ENCODE data around the gene SLC7A14.

The SLC7A14 gene

GRCh38 chr3:170432416-170432815 lies 153.5 kb downstream of the SLC7A14 start:
- TF ChIP-seq, protein P1, sequence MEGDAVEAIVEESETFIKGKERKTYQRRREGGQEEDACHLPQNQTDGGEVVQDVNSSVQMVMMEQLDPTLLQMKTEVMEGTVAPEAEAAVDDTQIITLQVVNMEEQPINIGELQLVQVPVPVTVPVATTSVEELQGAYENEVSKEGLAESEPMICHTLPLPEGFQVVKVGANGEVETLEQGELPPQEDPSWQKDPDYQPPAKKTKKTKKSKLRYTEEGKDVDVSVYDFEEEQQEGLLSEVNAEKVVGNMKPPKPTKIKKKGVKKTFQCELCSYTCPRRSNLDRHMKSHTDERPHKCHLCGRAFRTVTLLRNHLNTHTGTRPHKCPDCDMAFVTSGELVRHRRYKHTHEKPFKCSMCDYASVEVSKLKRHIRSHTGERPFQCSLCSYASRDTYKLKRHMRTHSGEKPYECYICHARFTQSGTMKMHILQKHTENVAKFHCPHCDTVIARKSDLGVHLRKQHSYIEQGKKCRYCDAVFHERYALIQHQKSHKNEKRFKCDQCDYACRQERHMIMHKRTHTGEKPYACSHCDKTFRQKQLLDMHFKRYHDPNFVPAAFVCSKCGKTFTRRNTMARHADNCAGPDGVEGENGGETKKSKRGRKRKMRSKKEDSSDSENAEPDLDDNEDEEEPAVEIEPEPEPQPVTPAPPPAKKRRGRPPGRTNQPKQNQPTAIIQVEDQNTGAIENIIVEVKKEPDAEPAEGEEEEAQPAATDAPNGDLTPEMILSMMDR (IDR thresholded peaks at IDR 0.05) = no peak

DNA sequence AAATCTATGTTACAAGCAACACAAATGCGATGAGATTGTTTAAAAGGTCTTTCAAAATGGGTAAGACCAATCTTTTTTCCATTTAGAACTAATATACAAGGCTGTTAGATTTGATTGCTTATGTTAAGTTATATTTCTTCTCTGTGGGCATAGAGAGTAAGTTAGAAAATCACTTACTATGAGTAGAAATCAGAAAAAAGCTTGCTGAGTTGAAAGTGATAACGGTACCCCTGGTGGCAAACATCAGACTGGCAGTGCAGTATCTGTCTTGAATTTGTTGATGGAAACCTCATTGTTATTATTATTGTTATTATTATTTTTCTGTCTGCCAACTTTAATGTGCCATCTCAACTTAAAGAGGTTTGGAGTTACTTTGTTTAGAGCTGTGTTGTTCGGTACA lies 154.8 kb downstream of the SLC7A14 start:
- TF ChIP-seq, protein P1 (IDR thresholded peaks at IDR 0.05) = no peak

- TF ChIP-seq, protein P1 (IDR thresholded peaks at IDR 0.05) = no peak
These were observed 156.8 kb downstream of the SLC7A14 start for GRCh38 chr3:170429050-170429449.

DNA sequence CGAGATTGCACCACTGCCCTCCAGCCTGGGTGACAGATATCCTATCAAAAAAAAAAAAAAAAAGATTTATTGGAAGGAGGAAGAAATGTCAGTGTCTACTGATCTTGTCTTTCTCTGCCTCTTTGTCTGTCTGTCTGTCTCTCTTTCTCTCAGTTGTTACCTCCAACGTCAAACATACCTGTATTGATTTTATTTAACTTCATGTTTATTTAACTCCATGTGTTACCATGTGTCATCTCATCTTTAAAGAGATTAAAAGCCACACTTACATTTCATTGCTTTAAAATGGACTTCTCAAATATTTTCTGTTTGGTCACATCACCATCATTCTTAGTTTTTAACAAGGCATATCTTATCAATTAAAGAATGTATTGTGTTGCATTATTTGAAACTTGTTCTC lies 157.8 kb downstream of the SLC7A14 start:
- TF ChIP-seq, protein P1 (IDR thresholded peaks at IDR 0.05) = no peak

DNA sequence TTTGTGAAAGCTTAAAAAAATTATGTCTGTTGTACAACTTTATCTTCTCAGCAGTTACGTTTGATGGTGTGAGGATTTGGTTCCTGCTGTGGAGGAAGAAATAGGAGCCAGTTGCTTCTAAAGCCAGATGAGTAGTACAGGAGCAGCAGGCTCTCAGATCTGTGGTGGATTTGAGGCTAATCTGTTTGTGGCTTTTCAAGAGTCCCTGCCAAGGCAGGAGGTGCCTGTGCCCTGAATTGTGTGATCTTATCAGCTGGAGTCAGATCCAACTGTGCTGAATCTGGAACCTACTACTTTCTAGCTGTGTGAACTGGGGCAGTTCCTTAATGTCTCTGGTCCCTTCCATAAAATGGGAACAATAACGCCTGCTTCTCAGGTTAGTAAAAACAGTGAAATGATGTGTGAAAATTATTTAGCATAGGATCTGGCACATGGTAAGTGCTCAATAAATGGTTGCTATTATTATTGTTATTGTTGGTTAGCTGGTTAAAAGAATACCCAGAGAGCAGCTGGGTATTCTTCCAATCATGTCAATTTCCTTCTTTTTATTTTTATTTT lies 159.6 kb downstream of the SLC7A14 start:
- TF ChIP-seq, protein P1 (IDR thresholded peaks at IDR 0.05) = no peak

DNA sequence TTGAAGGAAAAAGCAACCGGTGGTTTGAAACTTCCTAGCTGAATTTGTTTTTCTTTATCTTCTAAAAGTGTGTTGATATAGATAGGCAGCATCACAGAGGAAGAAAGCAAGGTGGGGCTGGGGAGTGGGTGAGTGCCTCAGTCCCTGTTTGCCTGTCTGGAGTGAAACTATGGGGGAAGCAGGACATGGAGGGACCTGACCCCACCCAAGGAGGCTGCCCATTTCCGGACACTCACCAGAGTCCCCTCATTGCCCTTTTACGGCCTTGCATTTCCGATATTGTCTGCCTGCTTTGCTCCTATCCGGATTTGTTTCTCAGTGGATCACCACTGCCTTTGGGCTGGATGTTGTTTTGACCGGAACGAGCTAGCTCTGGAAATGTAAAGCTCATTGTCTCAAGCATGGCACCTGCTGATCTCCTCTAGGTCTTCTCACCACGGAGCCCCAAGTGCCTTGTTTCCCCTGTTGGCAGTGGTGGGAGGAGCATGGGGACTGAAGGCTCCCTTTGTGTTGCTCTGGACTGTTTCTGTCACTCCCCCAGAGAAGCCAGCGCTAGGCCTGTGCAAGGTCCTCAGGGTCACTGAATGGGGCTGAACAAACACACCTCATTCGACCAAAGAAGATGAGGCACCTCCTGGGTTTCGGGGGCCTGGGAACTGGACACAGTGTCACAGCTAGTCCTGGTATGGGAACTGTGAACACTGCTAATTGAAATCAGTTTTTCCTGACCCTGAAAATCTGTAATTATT lies 160.2 kb downstream of the SLC7A14 start:
- TF ChIP-seq, protein P1 (IDR thresholded peaks at IDR 0.05) = no peak

- TF ChIP-seq, protein P1 (IDR thresholded peaks at IDR 0.05) = no peak
These were observed 161.0 kb downstream of the SLC7A14 start for GRCh38 chr3:170424879-170425278.

All from LNCAP (cell line).